Hematopoietic multipotent progenitor cell treated with erythropoietin and hydrocortisone succinate and interleukin-3 and kit ligand, for 8 days (in vitro differentiated cells): ENCODE results near the gene EXT2.

Source experiments
- DNase-seq: peaks from one replicate; pipeline ENCODE4 v3.0.0-alpha.2; 2015

Gene EXT2

DNA sequence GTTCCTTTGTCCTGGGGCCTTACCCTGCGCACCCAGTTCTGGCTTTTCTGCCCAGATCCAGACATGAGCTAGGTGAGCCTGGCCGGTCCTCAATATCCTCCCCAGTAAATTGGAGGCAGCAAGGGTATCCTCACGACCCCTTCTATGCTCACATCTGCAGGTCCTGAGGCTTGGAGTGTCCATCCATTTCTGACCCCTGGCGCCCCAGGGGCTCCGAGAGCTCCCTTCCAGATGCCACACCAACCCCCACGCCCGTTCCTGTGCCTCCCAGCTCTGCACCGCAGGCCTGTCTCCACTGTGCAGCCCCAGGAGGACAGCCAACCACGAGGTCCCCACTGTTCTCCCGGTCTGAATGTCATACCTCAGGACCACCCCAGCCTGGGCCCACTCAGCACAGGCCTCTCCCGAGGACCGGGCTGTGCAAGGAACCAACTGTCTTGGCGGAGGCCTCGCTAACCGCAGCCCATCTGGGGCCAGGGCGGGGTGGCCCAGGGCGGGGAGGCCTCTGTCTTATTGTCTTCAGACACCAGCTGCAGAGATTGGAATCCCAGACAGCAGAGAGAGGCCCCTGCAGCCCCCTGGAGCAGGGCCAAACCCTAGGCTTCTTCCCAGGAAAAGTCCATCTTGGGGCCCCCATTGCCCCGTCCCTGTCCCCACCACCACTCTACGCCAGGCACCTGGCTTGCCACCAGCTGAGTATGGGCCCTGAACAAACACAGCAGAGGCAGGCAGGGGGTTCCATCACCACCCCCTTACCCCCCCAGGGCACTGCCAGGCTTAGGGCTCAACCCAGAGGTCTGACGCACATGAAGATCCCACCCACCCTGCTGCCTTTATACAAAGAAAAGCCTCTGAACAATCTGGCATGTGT, 175.2 kb downstream of the EXT2 start:
- DNase-seq, result no peak

DNA sequence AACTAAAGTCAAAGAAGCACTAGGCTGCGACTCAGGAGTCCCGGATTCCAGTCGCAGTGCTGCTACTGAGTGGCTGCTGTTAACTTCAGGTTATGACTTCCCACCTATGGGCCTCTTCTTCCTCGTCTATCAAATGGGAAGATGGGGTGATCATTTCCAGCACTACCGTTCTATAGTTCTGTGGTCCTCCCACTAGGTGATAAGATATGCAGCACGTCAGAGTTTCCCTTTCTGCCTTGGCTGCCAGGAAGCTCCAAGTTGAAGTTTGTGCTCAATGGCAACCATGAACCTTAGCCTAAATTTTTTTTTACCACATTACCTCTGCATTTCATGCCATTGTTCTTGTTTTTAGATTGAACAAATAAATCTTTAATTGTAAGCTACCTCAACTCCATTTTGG, 175.8 kb downstream of the EXT2 start:
- no peak for DNase-seq

DNA sequence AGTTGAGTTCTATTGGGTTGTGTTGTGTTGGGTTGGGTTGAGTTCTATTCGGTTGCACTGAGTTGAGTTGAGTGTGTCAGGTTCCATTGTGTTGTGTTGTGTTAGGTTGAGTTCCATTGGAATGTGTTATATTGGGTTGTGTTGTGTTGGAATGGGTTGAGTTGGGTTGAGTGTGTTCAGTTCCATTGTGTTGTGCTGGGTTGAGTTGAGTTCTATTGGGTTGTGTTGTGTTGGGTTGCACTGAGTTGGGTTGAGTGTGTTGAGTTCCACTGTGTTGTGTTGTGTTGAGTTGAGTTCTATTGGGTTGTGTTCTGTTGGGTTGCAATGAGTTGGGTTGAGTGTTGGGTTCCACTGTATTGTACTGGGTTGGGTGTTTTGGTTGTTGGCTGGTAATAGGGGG, 178.9 kb downstream of the EXT2 start:
- DNase-seq, result no peak

DNA sequence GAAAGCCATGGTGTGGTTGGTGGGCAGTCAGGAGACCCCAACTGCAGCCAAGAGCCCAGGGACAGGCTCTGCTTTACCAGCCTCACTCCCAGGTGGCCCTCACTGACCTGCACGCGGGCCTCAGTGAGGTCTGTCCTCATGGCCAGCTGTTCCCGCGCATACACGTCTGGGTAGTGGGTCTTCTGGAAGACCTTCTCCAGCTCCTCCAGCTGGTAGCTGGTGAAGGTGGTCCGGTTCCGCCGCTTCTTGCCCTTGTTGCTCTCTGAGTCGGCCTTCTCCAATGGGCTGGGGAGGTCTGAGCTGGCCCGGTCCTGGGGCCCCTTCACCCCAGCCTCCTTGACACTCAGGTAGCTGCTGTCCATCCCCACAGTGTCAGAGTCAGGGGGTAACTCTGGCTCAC, 179.8 kb downstream of the EXT2 start:
- DNase-seq, result no peak

DNA sequence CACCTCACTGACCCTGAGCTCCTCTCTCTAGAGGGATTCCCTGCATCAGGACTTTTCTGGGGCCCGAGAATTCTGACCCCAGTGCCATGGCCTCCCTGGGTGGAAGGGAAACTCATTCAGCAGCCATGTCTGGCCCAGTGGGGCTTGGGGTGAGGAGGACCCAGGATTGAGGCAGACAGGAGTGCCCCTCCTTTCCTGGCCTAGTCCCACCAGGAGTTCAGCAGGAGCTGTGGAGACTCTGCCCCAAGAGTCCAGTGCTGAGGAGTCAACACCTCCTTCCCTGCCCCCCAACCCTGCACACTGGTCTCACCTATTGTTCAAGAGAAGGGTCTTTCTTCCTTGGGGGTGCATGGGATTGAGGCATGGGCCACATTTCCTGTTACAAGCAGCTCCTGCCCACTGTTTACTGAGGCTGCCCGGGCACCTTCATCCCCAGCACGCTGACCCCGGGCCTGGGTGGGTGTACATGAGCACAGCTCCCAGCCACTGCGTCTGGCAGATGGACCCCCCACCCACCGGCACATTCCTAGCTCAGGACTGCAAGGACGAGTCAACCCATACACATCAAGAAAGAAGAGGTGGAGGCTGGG, 180.6 kb downstream of the EXT2 start:
- no peak for DNase-seq

DNA sequence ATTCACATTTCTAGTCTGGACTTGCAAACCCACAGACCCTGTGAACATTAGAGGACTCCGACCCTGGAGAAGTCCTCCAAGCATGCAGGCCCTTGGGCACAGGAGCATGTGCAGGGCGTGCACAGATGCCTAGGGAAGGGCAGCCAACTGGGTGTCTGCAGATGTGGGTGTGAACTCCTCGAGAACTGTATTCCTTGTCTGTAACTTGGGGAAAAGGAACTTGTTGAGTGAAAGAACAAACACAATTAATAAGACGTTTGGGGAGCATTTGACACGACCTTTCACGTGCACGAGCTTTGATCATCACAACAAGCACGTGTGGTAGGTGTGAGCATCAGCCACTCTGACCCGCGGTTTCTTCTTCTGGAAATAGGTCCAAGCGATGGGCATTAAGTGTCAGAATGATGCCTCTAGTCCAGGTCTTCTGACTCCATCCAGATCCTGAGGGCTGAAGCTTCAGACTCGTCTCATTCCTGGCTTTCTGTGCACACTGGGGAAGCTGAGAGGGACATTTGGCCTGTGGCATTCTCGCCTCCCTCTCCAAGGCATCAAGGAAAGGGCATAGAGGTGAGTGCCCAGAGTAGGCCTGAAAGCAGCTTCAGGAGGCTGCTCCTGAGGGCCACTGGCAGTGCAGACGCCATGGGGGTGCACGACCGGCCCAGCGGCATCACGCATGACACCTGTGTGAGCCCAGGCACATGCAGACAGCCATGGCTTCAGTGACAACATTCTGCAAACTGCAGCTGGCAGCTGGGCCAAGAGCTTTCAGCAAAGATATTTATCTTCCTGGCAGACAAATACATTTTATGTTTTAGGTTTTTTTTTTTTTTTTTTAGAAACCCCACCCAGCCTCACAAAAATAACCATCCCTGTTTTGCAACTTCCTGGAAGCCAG, 182.0 kb downstream of the EXT2 start:
- no peak for DNase-seq

DNA sequence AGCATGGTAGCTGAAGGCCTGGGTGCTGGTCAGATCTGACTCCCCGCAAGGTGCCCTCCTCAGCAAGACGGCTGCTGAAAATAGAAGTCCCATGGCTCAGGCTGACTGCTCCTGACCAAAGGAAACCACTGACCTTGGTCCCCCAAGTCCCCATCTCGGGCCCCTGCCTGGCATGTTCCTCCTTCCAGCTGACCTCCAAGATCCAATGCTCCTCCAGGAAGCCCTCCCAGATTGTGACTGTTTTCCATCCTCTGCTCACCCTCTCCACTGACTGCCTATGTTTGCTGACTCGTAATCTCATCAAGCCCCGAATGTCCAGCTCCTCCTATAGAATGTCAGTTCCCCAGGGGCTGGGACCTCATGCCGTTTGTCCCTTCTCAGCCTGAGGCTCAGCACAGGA, 184.0 kb downstream of the EXT2 start:
- DNase-seq, result no peak

DNA sequence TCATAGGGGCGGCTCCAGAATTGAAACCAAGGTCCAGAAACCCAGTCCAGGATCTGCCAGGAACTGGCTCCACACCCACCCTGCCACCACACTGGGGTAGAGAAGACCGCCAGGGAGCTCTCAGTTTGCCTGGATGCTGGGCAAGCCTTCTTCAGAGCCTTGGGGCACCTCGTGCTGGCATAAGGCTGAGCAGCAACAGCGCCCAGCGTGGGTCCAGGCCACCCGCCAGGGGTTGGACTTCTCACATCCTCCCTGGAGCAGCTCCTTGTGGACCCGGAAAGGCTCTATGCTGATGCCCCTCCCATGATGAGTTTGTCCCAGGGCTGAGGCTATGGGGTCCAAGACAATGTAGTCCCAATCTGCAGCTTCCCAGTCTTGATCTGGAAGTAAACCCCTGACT, 184.8 kb downstream of the EXT2 start:
- no peak for DNase-seq

DNA sequence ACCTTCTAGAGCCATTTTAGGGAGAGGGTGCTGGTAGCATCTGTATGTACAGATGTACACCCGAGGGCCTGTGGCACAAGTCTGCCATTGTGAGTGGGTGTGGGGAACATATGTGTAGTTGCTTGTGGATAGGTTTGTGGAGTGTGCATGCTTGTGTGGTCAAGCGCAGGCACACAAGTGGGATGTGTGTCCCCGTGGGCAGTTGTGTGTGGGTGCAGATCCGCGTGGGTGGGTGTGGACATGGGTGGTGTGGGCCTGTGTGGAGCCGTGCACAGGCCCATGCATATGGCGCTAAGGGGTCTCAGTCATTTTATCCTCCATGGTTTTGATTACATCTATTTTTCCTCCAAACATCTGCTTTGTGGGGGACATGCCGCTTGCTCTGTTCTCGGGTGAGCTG, 185.7 kb downstream of the EXT2 start:
- no peak for DNase-seq

DNA sequence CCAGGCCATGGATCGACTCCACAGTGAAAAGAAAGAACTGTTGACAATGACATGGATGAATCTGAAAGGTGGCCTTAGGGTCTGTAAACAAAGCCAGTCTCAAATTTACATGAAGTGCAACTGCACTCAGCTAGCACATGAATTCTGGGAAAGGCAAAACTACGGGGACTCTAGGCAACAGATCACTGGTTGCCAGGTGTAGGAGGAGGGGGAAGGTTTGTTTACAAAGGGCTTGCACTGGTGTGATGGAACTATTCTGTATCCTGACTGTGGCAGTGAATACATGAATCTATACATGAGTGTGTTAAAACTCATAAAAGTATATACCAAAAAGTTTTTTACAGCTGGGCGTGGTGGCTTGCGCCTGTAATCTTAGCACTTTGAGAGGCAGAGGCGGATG, 187.1 kb downstream of the EXT2 start:
- no peak for DNase-seq

DNA sequence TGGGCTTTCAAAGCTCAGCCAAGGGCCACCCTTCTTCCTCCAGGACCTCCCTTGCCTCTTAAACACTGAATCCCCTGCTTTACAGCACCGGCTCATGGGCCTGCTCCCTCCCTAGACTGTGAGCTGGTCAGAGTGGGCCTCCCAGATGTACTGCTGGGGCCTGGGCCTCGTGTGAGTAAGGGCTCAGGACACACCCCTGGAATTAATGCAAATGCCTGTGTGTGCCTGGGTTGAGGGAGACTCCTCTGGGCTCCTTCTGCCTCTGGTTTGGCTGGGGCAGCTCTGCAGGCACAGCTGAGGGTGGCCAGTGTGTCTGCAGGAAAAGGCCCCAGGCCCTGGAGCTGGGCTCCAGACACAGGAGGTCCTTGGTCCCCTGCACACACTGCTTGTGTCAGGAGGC, 190.3 kb downstream of the EXT2 start:
- DNase-seq, result no peak

DNA sequence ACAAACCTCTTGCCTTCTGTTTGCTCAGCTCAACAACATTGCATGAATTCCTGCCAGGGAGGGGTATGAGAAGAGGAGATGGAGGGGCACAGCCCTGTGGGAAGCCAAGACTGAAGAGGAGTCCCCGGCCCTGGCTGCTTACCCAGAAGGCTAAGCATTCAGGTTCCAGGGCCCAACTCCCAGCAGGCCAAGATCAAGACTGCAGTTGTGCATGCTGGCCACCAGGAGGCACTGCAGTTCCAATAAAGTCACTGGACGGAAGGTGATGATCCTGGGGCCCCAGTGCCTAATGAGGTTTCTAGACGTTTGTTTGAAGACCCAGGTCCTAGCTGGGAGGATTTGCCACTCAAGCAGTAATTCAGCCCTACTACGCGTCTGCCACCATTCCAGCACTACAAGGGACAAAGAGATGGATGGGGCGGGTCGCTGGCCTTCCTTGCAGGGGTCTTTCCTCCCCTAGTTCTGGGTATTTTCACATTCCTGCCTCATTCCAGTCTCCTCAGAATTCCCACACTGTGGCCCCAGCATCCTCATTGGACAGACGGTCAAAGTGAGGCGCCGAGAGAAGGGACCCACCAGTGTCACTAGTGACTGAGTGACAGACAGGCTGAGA, 190.9 kb downstream of the EXT2 start:
- DNase-seq, result peak; percentile 69

DNA sequence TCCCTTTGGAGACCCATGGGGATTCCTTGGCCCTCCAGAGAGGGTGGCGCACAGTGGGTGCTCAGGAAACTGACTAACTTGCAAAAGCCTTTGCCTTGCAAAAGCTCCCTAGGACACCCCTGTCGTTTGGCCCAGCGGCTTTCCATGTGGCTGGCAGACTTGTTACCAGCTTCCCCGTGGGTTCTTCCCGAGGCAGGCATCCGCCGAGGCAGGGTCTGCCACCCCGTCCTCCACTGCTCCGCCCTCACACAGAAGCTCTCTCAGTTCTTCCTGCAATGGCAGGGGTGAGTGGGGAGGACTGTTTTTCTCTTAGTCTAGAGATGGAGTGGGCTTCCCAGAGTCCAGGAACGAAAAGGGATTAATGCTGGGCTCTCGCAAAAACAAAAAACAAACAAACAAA, 191.4 kb downstream of the EXT2 start:
- DNase-seq, result no peak

DNA sequence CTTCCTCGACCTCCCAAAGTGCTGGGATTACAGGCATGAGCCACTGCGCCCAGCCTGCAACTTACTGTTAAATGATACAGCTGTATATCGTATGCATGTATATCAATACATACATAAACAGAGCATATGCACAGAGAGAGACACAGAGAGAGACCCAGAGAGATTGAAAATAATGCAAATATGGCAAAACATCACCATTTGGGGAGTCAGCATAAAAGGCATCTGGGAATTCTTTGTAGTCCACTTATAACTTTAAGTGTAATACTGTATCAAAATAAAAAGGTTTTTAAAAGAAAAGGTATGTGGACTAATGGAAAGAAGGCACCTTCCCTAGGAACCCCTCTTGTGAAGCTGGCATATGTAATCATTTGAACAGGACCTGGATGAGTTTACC, 192.7 kb downstream of the EXT2 start:
- DNase-seq, result no peak

DNA sequence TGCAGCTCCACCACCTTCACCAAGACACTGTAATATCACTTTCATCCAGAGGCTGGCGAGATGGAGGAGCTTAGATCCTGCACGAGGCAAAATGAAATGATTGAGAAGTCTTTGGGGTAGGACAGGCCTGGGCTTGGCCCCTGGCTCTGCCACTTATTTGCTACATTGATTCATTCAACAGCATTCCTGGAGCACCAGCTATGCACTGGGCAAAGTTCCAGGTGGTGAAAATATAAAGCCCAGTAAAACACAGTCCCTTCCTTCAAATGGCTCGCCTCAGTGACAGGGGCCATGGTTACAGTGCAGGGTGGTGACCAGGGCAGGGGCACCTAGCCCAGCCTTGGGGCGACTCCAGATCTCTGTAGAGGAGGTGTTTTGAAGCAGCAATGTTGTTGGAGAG, 194.7 kb downstream of the EXT2 start:
- no peak for DNase-seq
